T-cell (primary cell): ENCODE measurements around the gene TP53BP1. TPM values are rescaled to one million over a fixed set of nuclear protein-coding genes. Genes with fewer than 3 reads are reported as not detected.
A peak's percentile ranks its signal among the peaks of the same experiment; 100 is the strongest.
"Not testable (repeated sequence)": the region's sequence is repeated elsewhere in the genome, so short reads cannot be mapped to it uniquely, and the experiment has no call there.

Experiments
- ATAC-seq, 4 experiments: fragments of 200-7000 bp in 3 of 4; fragments of 150-1000 bp in 1 of 4; cut with Tn5 transposase; replicated peaks in 1 of 4; 1 replicate in 3 of 4; 2 replicates in 1 of 4; pipeline ENCODE4 v1.10.0; 2021; ENCODE audit warnings: moderate library complexity in 3 of 4, mild to moderate bottlenecking in 2 of 4, moderate number of reproducible peaks in 1 of 4
- CTCF ChIA-PET, 2 donors: fragments of 300-600 bp; sonication (Branson Sonifier 250); formaldehyde crosslinking; loops; one replicate each; lab custom pipeline; 2022; ENCODE audit warnings: antibody characterized with exemption in 2 of 2; lab: Charles Lee
- POLR2A ChIA-PET, 2 donors: fragments of 300-600 bp; sonication (Branson Sonifier 250); formaldehyde crosslinking; loops; one replicate each; lab custom pipeline; 2022; ENCODE audit warnings: antibody characterized with exemption in 2 of 2; lab: Charles Lee
- DNase-seq, 35 experiments: peaks; one replicate each; pipeline versions ENCODE4 v3.0.0 to v3.0.0-alpha.2; 2013 to 2023
- H3K27ac ChIP-seq: one replicate; pipeline ENCODE4 v1.5.1; 2013; ENCODE audit warnings: low read length
- H3K27me3 ChIP-seq, 2 experiments: replicated peaks in 1 of 2; 1 replicate in 1 of 2; 2 replicates in 1 of 2; pipeline versions ENCODE4 v1.6.1 to v1.7.0; 2013; ENCODE audit warnings: low read length in 1 of 2, mixed read lengths in 1 of 2; ENCODE audit not compliant: control insufficient read depth in 2 of 2, insufficient read depth in 2 of 2; ENCODE audit errors: extremely low read depth in 1 of 2
- H3K36me3 ChIP-seq, 2 donors: 1 replicate in 1 of 2; 2 replicates in 1 of 2; pipeline versions ENCODE4 v1.6.1 to v1.7.0; 2013; ENCODE audit warnings: low read length in 1 of 2; ENCODE audit not compliant: control insufficient read depth in 2 of 2, insufficient read depth in 1 of 2; ENCODE audit errors: extremely low read depth in 1 of 2
- H3K4me1 ChIP-seq, 2 experiments: 1 replicate in 1 of 2; 2 replicates in 1 of 2; pipeline versions ENCODE4 v1.6.1 to v1.7.0; 2013; ENCODE audit warnings: low read length in 2 of 2, mixed read lengths in 1 of 2; ENCODE audit not compliant: insufficient read depth in 2 of 2, control insufficient read depth in 1 of 2; ENCODE audit errors: extremely low read depth in 1 of 2
- H3K4me3 ChIP-seq, 2 donors: 1 replicate in 1 of 2; 2 replicates in 1 of 2; pipeline versions ENCODE4 v1.5.1 to v1.7.0; 2013; ENCODE audit warnings: mild to moderate bottlenecking in 2 of 2, low read length in 1 of 2, moderate library complexity in 1 of 2; ENCODE audit not compliant: control insufficient read depth in 1 of 2; ENCODE audit errors: extremely low read depth in 1 of 2
- H3K9me3 ChIP-seq: 2 replicates; pipeline ENCODE4 v1.7.0; 2013
- H3K27ac Mint-ChIP-seq, 2 donors: one replicate each; pipeline ENCODE4 v1.8.0; 2020 to 2021; ENCODE audit warnings: mild to moderate bottlenecking in 2 of 2, mixed read lengths in 2 of 2
- H3K27me3 Mint-ChIP-seq, 2 donors: one replicate each; pipeline ENCODE4 v1.8.0; 2021 to 2022; ENCODE audit warnings: mixed read lengths in 2 of 2
- H3K36me3 Mint-ChIP-seq: one replicate; pipeline ENCODE4 v1.8.0; 2021; ENCODE audit warnings: mixed read lengths
- H3K4me1 Mint-ChIP-seq, 3 donors: one replicate each; pipeline ENCODE4 v1.8.0; 2020 to 2022; ENCODE audit warnings: mixed read lengths in 3 of 3, mild to moderate bottlenecking in 1 of 3
- H3K4me3 Mint-ChIP-seq, 3 donors: one replicate each; pipeline ENCODE4 v1.8.0; 2020 to 2022; ENCODE audit warnings: mild to moderate bottlenecking in 3 of 3, mixed read lengths in 3 of 3, moderate library complexity in 3 of 3
- H3K9me3 Mint-ChIP-seq, 3 donors: one replicate each; pipeline ENCODE4 v1.8.0; 2020 to 2022; ENCODE audit warnings: mixed read lengths in 3 of 3
- WGBS: methylation state at CpG from one replicate; pipeline ENCODE4 v1.1.5; 2013; ENCODE audit warnings: missing lambda C conversion rate; ENCODE audit not compliant: insufficient coverage; 5-methylcytosine and 5-hydroxymethylcytosine counted together
- total RNA-seq, 35 experiments: library from RNA in 6 of 35; stranded (reverse) in 6 of 35; fragments of 120-200 nt in 1 of 35; gene quantifications; one replicate each; pipeline versions ENCODE4 v1.2.1 to v1.2.4 and lab custom pipeline; 2013 to 2026

TP53BP1 gene
- total RNA-seq, 5 donors from 2014 or later (not counting 1 experiment from before 2014, with no cell fraction given): 26.8 to 41.8 (median 35.1) TPM

DNA sequence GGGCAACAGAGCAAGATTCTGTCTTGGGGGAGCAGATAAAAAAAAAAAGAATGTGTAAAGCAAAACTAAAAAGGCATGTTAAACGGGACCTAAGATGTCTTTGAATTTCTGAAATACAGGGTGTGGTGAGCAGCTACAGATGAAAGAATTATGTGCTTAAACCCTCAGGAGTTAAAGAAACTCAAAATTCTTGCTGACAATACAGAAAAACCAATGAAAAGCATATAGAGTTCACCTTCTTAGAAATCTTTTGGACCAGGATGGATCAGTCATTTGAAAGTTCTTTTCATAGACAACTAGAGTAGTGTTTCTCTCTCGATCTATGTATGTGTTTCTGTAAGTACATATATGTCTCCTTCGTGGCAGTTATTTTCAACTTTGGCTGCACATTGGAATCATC is 90.7 kb downstream of the TP53BP1 start:
- no peak overlapping the region for H3K4me3 Mint-ChIP-seq
- WGBS: 90% methylated on average over 2 of the region's 3 CpGs
- H3K27me3 ChIP-seq: no peaks in the 10 kb centered on the region
- ATAC-seq (no peak), DNase-seq (no peak)
- POLR2A ChIA-PET: no interaction called here
- H3K27ac Mint-ChIP-seq: peak overlapping the region in 1 of 2 donors; percentile 2
- no peaks in the 10 kb centered on the region for H3K9me3 ChIP-seq
- no peaks in the 10 kb centered on the region for H3K9me3 Mint-ChIP-seq
- H3K36me3 ChIP-seq: peaks cover 3 to 71% of the 10 kb centered on the region in 2 donors
- peaks cover 63% of the 10 kb centered on the region for H3K36me3 Mint-ChIP-seq
- no peaks in the 10 kb centered on the region for H3K4me1 ChIP-seq
- no peaks in the 10 kb centered on the region for H3K27me3 Mint-ChIP-seq
- H3K4me3 ChIP-seq: no peak overlapping the region
- no peak overlapping the region for H3K27ac ChIP-seq
- peaks cover 2 to 9% (median 8%) of the 10 kb centered on the region in 3 donors for H3K4me1 Mint-ChIP-seq
- CTCF ChIA-PET: no interaction called here

DNA sequence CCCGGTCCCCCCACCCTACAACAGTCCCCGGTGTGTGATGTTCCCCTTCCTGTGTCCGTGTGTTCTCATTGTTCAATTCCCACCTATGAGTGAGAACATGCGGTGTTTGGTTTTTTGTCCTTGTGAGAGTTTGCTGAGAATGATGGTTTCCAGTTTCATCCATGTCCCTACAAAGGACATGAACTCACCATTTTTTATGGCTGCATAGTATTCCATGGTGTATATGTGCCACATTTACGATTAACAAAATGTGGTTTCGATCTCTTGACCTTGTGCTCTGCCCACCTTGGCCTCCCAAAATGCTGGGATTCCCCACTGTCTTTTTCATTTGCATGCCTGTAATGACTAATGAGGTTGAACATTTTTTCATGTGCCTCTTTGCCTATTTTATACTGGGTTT is 99.4 kb downstream of the TP53BP1 start:
- peaks cover 53% of the 10 kb centered on the region for H3K36me3 Mint-ChIP-seq

DNA sequence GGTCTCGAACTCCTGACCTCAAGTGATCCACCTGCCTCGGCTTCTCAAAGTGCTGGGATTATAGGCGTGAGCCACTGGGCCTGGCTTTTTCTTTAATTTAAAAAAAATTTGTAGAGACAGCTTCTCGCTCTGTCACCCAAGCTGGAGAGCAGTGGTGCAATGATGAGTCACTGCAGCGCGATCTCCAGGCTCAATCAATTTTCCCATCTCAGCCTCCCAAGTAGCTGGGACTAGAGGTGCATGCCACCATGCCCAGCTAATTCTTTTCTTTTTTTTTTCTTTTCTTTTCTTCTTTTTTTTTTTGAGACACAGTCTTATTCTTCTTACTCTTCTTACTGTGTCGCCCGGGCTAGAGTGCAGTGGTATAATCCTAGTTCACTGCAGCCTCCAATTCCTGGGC is 102.2 kb downstream of the TP53BP1 start:
- WGBS: 98% methylated on average over 6 of the region's 8 CpGs
- H3K36me3 Mint-ChIP-seq: peaks cover 43% of the 10 kb centered on the region

More for the DNA sequence above, 99.4 kb downstream of the TP53BP1 start:
- H3K9me3 ChIP-seq, H3K4me1 Mint-ChIP-seq, H3K4me1 ChIP-seq, H3K27ac Mint-ChIP-seq, H3K4me3 Mint-ChIP-seq, H3K27me3 Mint-ChIP-seq, ATAC-seq, H3K9me3 Mint-ChIP-seq, H3K4me3 ChIP-seq, DNase-seq, H3K27me3 ChIP-seq, H3K27ac ChIP-seq, POLR2A ChIA-PET, CTCF ChIA-PET: not testable (repeated sequence)
- H3K36me3 ChIP-seq: peaks cover 5 to 45% of the 10 kb centered on the region in 2 donors
- 100% methylated on average over 2 of the region's 6 CpGs for WGBS

DNA sequence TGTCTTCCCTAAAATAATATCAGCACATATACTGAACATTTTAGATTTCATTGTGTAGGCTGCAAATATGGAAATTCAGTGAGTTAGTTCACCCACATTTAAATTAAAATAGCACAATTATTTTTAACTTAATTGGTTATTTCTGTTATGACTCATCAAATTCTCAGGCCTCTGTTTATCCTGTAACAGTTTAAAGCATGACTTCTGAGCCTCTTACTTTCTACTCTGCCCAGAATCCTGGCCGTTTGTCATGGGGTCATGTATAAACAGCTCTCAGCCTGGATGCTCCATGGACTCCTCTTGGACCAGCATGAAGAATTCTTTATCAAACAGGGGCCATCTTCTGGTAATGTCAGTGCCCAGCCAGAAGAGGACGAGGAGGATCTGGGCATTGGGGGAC is 109.9 kb downstream of the TP53BP1 start:
- no peak overlapping the region for H3K27ac ChIP-seq
- H3K27me3 ChIP-seq: no peaks in the 10 kb centered on the region
- DNase-seq (no peak), ATAC-seq (no peak)
- H3K4me1 ChIP-seq: no peaks in the 10 kb centered on the region
- Mint-ChIP-seq H3K27me3 (no peaks in the 10 kb centered on the region), H3K27ac (no peak overlapping the region), H3K36me3 (peaks cover 63% of the 10 kb centered on the region), H3K9me3 (no peaks in the 10 kb centered on the region), H3K4me1 (peaks cover 0 to 1% (median 0%) of the 10 kb centered on the region in 3 donors), H3K4me3 (no peak overlapping the region)
- WGBS: 70% methylated on average over 2 of the region's 2 CpGs
- H3K36me3 ChIP-seq: peaks cover 7 to 73% of the 10 kb centered on the region in 2 donors
- CTCF ChIA-PET: no interaction called here
- POLR2A ChIA-PET: interaction anchor here in 1 of 2 donors (0.5 kb wide), 1 partner anchor 274 kb away, joined by 6 read pairs; no protein-coding TSS in a partner anchor
- no peaks in the 10 kb centered on the region for H3K9me3 ChIP-seq
- no peak overlapping the region for H3K4me3 ChIP-seq

More for the DNA sequence above, 102.2 kb downstream of the TP53BP1 start:
- ATAC-seq: no peak
- H3K9me3 Mint-ChIP-seq: peaks cover 0 to 3% (median 0%) of the 10 kb centered on the region in 3 donors
- H3K27ac Mint-ChIP-seq: no peak overlapping the region
- Histone ChIP-seq H3K4me1 (no peaks in the 10 kb centered on the region), H3K27ac (no peak overlapping the region), H3K27me3 (no peaks in the 10 kb centered on the region), H3K9me3 (no peaks in the 10 kb centered on the region), H3K36me3 (peaks cover 2 to 36% of the 10 kb centered on the region in 2 donors), H3K4me3 (no peak overlapping the region)
- no peak for DNase-seq
- no peaks in the 10 kb centered on the region for H3K27me3 Mint-ChIP-seq
- ChIA-PET POLR2A (no interaction called here), CTCF (interaction anchor here in 1 of 2 donors (0.6 to 1.2 kb wide), 4 partner anchors 15 to 1461 kb away, joined by 3 to 5 read pairs (median 4); partner anchors contain the start of genes TUBGCP4 and ZSCAN29)
- no peaks in the 10 kb centered on the region for H3K4me1 Mint-ChIP-seq
- no peak overlapping the region for H3K4me3 Mint-ChIP-seq

DNA sequence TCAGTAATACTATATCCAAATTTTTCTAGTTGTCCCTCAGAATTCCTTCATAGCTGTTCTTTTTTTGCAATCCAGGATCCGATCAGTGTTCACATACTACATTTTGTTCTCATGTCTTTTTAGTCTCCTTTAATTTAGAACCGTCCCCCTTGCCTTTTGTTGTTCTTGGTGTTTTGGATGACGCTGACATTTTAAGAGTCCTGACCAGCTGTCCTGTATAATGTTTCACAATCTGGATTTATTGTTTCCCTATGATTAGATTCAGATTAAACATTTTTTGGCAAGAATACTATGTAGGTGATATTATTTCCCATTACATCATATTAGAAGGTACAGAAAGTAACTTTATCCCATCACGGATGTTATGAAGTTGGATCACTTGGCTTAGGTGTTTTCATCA is 110.6 kb downstream of the TP53BP1 start:
- no peak overlapping the region for H3K27ac Mint-ChIP-seq
- Histone ChIP-seq H3K4me3 (no peak overlapping the region), H3K9me3 (no peaks in the 10 kb centered on the region), H3K4me1 (no peaks in the 10 kb centered on the region), H3K27ac (no peak overlapping the region), H3K27me3 (no peaks in the 10 kb centered on the region), H3K36me3 (peaks cover 7 to 68% of the 10 kb centered on the region in 2 donors)
- peaks cover 69% of the 10 kb centered on the region for H3K36me3 Mint-ChIP-seq
- ChIA-PET CTCF (interaction anchor here in 1 of 2 donors (0.5 kb wide), 1 partner anchor 1677 kb away, joined by 5 read pairs; no protein-coding TSS in a partner anchor), POLR2A (interaction anchor here in 1 of 2 donors (0.7 kb wide), 1 partner anchor 76 kb away, joined by 4 read pairs; no protein-coding TSS in a partner anchor)
- no CpG with 5 or more reads among the region's 4 CpGs for WGBS
- ATAC-seq (no peak), DNase-seq (no peak)
- peaks cover 0 to 7% (median 0%) of the 10 kb centered on the region in 3 donors for H3K4me1 Mint-ChIP-seq
- no peaks in the 10 kb centered on the region for H3K9me3 Mint-ChIP-seq
- H3K4me3 Mint-ChIP-seq: no peak overlapping the region
- no peaks in the 10 kb centered on the region for H3K27me3 Mint-ChIP-seq

DNA sequence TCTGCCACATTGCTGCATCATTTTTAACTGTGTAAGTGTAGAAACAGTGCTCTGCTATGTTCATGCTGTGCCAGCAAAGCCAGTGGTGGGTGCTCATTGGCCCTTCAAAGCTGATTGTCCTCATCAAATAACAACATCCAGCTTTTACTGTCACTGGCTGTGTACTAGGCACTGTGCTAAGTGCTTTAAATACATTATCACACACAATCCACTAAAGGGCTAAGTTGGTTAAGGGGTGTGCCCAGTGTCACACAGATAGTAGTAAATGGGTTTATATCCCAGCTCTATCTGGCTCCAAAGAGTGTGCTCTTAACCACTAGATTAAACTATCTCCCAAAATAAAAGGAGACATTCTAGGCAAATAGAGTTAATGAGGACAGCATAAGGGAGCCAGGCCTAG is 114.4 kb downstream of the TP53BP1 start:
- Histone ChIP-seq H3K9me3 (no peaks in the 10 kb centered on the region), H3K36me3 (peaks cover 7 to 40% of the 10 kb centered on the region in 2 donors), H3K27me3 (no peaks in the 10 kb centered on the region), H3K4me1 (no peaks in the 10 kb centered on the region), H3K4me3 (no peak overlapping the region), H3K27ac (no peak overlapping the region)
- ChIA-PET POLR2A (no interaction called here), CTCF (no interaction called here)
- no peaks in the 10 kb centered on the region for H3K9me3 Mint-ChIP-seq
- no peak overlapping the region for H3K27ac Mint-ChIP-seq
- DNase-seq (no peak), ATAC-seq (no peak)
- no peak overlapping the region for H3K4me3 Mint-ChIP-seq
- no peaks in the 10 kb centered on the region for H3K27me3 Mint-ChIP-seq
- H3K36me3 Mint-ChIP-seq: peaks cover 42% of the 10 kb centered on the region
- H3K4me1 Mint-ChIP-seq: peaks cover 9 to 22% (median 9%) of the 10 kb centered on the region in 3 donors
